GM19455 (cell line): ENCODE data around the gene FOXO4.

Experiments used
- ATAC-seq: cut with Tn5 transposase; IDR thresholded peaks from one replicate; pipeline ENCODE4 v1.9.1; 2021; ENCODE audit not compliant: unreplicated experiment

Gene FOXO4

DNA sequence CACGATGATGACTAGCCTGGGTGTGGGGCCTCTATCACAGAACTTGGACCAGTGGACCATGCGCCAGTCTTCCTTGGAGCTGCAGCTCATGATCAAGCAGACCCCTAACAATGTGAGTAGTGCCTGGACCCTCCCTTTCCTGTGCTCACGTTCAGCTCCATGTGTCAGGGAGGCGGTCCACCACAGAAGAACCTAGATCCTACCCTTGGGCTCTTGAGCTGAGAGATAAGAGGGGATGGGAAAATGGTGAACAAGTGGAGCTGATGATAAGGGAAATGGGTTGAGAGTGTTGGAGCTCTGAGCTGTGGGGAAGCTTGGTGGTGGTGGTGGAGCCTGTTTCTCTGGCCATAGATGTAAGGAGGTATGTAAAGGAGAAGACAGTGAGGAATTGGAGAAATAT lies 35.9 kb downstream of the FOXO4 start:
- ATAC-seq, result no peak

DNA sequence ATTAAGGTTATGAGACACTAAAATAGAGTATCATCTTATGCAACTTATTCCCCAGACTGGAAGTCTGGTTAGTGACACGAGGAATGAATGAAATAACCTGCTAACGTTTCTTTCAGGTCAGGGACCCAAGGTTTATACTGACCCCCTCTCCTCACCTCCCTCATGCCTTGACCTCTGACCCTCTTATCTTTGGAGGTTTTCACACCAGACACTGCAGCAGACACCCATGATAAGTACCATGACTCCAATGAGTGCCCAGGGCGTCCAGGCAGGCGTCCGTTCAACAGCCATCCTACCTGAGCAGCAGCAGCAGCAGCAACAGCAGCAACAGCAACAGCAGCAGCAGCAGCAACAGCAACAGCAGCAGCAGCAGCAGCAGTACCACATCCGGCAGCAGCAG lies 44.8 kb downstream of the FOXO4 start:
- ATAC-seq, result no peak

DNA sequence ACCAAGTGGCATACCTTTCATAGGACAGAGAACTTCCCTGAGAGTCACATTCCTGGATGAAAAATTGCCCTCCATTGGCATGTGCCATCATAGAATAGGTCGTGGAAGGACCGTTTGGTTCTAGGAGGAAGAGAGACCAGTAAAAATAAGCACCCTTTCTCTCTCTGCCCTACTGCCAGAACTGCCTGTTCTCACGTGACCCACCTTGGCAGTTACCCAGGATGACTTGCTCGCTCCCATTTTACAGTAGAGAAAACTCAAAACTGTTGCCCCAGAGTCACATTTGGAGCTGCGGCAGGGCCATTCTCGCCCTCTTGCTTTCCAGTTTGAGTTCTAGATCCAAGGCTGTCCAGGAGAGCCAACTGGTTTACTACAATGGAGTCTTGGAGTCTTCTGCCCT lies 47.9 kb downstream of the FOXO4 start:
- no peak for ATAC-seq

DNA sequence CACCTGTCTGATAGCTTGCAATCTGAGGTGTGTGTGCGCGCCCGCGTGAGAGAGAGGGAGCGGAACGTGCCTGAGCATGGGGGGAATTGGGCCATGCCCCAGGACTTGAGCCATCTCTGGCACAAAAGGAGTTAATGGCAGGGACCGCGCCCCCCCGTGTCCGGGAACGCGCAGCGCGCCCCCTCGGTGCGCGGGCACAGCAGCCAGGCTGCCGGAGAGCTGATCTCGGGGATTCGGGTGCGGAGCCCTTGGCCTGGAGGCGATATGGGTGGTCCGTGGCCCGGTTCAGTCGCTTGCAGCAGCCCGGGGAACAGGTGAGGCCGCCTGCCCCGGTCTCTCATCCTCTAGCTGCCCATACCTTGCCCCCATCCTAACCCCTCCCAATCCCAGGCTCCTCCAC lies 49.0 kb downstream of the FOXO4 start, which contains the start of gene NLGN3:
NLGN3 (plus strand) TSS at position 191 of the 400 bp plus-strand sequence. CDS start 2,909 bp downstream, outside the sequence.
- ATAC-seq, result no peak

DNA sequence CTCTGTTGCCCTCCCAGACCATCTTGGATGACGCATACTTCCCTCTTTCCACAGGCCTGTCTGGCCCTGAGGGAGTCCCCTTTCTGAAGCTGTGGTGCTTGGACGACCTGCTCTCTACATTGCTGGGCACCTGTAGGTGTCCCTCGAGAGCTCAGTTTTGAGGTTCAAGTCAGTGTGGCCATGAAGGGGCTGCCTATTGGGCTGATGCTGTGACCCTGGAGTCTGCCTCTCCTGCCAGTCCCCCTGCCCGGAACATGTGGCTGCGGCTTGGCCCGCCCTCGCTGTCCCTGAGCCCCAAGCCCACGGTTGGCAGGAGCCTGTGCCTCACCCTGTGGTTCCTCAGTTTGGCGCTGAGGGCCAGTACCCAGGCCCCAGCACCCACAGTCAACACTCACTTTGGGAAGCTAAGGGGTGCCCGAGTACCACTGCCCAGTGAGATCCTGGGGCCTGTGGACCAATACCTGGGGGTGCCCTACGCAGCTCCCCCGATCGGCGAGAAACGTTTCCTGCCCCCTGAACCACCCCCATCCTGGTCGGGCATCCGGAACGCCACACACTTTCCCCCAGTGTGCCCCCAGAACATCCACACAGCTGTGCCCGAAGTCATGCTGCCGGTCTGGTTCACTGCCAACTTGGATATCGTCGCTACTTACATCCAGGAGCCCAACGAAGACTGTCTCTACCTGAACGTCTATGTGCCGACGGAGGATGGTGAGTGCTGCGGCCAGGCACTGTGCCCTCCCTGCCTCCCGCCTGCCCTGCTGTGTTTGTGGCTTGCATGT lies 52.0 kb downstream of the FOXO4 start:
- no peak for ATAC-seq

DNA sequence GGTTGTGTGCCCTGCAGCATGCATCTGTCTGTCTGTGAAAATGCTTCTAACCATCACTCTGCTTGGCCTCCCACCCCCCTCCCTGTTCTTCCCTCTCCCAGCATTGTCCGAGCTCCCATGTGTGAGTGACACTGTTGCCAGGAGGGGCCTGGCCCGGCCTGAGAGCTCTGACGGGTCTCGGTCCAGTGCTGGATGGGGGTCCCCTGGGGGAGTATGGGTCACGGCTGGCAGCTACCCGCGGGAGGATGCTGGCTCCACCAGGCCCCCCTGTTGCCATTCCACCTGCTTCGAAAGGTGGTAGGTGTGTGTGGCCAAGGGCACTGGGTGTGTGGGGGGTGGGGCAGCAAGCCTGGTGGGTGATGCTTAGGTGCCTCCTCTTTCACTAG lies 52.6 kb downstream of the FOXO4 start:
- ATAC-seq, result no peak

DNA sequence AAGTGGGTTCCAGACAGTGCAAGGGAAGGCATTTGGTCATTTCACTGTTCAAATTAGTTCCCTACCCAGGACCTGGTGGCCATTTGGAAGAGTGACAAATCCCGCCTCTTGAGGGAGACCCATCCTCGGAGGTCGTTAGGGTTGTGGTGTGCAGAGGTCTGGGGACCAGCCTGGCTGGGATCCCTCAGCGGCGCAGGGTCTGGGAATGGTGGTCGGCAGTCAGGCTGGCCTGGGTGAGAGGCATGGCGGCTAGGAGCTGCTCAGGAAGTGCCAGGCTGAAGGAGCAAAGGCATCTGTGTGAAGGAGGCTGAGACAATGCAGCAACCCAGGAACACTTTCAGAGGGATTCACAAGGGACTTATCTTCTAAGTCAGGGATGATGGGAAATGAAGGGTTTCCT lies 55.7 kb downstream of the FOXO4 start:
- no peak for ATAC-seq
